Endometrial microvascular endothelial cells (primary cell): ENCODE results near the gene TUBGCP3. TPM values are rescaled to one million over a fixed set of nuclear protein-coding genes. Genes with fewer than 3 reads are reported as not detected.

Source experiments
- in situ Hi-C: cut with HindIII; loops from 2 replicates; pipeline ENCODE4 v1.10.0; 2017; ENCODE audit warnings: low sequenced_read_pairs, low pct_unique_long_range_greater_than_20kb; ENCODE audit errors: inconsistent ontology term
- total RNA-seq: library from RNA; depleted of rRNA; stranded (reverse); fragments of >200 nt; gene quantifications from one replicate; pipeline ENCODE4 v1.2.3, GENCODE V29; 2015; ENCODE audit errors: inconsistent ontology term

TUBGCP3 gene
- total RNA-seq, 1 donor from 2014 or later = 32.2 TPM

DNA sequence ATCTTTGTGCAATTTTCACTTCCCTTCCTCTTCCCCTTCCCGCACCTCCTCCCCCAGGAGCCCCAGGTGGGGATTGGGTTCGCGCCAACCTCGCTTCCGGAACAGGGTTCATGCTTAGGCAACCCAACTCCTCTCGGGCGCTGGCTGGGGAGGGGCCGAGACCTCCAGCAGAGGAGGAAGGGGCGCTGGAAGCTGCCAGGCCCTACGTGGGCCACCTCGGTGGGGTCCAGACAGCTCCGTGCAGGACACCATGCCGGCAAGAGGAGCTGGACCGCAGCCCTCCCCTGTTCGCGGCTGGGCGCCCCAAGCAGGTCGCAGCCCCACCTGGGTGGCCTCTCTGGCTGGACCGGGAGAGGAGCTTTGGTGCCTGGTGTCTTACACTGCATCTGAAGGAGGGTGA is 120.7 kb downstream of the TUBGCP3 start:
- in situ Hi-C loops = no loop called here

DNA sequence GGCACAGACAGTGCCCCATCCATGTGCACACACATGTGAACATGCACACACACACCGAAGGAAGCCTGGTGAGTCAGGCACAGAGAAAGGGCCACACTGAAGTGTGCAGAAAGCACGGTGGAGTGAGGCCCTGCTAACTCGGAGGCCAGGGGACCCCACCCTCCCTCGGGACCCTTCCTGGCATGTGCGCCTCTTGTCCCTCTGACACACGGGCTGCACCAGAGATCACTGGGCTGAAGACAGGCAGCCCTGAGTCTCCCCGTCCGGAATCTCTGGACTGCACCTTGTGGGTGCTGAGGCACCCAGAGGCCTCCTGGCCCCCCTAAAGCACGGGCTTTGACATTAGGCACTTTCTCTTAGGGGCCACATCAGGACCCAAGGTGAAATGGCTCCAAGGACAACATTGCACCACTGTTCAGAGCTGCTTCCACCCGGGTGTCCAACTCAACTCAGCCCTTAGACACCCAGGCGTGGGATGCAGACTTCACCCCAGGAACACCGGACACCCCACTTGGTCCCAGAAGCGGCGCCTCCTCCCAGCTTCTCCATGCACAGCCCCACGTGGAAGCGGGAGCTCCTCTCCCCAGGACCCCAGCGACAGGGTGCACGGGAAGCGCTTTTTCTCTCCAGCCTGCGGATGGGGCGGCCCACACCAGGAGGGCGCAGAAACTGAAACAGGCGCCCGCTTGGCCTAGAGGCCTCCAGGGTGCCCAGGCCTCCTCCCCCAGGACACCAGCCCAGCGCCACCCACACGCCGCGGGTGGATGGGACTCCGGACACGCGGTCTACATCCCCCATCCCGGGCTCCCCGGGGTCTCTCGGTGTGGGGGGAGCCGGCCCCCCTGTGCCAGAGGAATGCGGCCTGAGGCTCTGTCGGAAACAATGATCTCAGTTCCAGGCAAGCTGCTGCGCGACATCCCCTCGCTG is 121.6 kb downstream of the TUBGCP3 start:
- in situ Hi-C loops = no loop called here

DNA sequence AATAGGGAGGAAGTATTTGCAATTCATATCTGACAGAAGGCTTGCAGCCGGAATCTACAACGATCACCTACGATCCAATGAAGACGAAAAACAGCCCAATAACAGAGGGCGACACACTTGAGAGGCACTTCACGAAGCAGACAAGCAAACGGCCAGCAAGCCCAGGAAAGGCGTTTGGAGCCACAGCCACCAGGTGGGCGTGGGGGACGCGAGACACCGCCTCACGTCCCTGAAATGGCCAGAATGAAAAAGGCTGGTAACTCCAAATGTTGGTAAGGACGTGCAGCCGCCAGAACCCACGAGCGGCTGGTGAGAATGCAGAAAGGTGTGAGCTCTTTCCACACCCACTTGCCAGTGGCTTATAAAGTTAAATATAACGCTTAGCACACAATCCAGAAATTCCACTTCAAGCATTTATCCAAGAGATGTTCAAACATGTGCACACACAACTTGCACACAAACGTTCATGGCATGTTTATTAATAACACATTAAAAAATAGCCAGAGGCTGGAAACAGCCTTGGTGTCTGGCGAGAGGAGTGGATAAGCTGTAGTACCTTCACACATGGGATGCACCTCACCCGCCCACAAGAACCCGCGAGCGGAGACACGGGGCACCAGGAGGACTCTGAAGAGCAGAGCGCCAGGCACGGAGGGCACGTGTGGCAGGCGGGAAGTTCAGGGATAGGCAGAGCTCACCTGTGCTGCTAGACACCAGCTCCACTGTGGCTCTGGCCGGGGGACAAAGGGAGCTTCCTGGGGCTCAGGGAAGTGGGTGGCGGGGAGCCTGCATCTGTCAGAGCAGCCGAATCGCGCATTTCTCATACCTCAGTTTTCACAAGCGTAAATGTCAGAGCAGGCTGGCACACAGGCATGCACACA is 122.5 kb downstream of the TUBGCP3 start:
- in situ Hi-C loops = no loop called here

- in situ Hi-C loops = no loop called here
Observed at GRCh38 chr13:112464720-112465119, 123.2 kb downstream of the TUBGCP3 start.

- in situ Hi-C loops = no loop called here
Observed at GRCh38 chr13:112462408-112462807, 125.5 kb downstream of the TUBGCP3 start.

DNA sequence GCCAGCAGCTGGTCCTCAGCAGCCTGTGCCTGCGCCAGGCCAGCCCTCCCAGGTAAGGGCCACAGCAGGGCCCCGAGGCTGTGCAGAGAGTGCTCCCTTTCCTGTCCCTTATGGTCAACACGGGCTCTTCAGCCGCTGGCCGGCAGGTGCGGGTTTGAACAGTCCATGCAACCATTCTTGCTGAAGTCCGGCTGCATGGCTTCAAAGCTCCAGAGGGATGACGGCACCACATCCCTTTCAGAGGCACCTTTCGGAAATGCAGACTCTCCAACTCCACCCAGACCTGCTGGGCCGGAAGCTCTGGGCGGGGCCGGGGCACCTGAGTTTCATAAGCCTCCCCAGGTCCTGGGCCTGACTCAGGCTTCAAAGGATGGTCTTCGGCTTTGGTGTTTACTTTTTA is 130.5 kb downstream of the TUBGCP3 start:
- in situ Hi-C loops = no loop called here

DNA sequence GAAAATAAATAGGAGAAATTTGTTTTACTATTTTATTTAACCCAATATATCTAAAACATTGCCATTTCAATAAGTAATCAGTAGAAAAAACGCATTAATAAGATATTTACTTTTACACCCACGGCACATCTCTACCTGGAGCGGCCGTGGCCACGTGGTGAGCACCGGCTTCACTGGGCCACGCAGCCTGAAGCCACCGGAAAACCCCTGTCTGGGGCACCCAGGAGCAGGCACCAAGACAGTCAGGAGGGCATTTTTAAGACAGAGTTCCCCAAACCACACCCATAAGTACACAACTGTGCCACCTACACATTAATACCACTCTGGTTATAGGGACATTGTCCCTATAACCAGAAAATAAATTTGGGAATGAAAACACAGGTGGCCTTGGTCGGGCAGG is 130.9 kb downstream of the TUBGCP3 start:
- in situ Hi-C loops = no loop called here

DNA sequence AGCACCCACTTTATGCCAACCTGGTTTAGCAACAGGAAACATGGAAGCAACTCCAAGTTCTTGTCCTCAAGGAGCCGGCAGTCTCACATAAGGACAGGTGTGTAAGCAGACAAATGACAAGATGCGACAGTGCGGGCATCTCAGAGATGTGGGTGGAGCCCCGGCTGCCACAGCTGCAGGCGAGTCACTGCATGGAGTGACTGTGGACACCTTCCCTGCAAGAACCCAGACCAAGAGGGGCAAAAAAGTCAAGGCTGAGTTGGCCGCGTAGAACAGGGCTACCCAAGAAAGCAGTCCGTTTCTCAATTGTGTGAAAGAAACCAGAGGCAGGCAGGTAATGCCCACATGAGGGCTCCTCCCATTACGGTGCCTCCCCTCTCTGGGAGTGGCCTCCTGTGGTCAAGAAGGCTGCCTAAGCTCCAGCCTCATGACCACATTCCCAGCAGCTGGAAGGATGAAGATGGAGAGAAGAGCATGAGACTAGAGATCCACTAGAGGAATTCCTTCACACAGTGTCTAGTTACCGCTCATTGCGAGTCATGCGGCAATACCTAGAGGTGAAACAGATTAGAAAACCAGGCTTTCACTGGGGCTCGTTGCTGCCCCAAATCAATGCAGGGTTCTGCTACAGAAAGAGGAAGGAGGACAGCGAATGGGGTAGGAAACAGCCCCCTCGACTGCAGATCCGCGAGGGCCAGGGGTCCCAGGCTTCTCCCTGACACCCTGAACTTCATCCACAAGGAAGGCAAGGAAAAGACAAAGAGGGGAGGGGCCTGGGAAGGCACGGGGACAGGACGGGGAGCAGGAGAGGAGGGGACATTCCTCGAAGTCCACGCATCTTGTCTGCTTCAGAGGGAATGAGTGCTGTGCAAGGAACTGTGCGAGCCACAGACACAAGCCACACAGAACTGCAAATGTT is 131.6 kb downstream of the TUBGCP3 start:
- in situ Hi-C loops = no loop called here

DNA sequence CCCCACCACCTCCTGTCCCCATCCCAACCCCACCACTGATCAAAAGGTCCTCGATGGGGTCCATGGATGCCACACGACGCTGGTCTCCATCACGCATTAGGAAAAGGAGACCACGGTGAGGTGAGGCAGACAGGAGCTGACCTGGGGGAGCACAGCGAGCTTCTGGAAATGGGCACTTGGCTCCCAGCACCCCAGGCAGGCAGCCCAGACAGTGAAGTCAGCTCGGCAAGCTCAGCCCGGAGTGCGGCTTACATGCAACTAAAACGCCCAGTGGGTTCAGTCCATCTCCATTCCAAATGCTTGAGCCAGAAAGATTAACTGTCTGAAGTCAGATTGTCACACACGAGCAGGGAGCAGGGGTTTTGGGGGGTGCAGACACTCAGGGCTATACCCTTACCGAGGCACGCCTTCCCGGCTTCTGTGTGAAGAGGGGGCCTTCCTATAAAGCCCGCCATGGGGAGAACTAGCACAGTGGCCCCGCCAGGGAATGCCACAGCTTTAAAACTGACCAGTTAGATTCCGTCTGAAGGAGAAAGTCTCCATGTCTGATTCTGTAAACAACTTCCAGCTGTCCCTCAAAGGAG is 132.4 kb downstream of the TUBGCP3 start:
- in situ Hi-C loops = no loop called here

DNA sequence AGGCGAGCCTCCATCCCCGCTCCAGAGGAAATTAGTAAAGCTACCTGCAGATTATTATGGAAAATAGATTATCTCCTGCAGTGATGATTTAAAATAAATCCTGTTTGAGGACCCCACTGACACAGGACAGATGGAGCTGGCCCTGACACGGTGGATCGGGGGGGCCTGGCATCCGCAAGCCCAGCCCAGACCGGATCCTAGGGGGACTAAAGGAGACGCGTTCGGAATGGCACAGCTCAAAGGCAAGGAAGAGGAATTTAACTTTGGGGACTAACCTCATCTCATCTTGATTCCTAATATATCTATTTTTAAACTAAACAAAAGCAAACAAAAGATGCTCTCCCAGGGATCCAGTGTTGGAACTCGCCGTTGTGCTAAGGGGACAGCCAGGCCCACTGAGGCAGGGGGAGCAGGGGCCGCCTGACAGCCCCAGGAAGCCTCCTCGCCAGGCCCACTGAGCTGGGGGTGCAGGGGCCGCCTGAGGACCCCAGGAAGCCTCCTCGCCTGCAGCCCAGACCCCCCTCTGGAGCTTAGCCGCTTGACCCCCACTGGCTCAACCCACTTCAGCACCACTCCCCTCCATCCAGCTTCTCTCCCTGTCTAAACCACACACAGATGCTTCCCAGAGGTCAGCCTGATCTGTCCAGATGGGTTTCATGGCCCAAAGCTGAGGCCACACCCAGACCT is 133.2 kb downstream of the TUBGCP3 start:
- in situ Hi-C loops = no loop called here

DNA sequence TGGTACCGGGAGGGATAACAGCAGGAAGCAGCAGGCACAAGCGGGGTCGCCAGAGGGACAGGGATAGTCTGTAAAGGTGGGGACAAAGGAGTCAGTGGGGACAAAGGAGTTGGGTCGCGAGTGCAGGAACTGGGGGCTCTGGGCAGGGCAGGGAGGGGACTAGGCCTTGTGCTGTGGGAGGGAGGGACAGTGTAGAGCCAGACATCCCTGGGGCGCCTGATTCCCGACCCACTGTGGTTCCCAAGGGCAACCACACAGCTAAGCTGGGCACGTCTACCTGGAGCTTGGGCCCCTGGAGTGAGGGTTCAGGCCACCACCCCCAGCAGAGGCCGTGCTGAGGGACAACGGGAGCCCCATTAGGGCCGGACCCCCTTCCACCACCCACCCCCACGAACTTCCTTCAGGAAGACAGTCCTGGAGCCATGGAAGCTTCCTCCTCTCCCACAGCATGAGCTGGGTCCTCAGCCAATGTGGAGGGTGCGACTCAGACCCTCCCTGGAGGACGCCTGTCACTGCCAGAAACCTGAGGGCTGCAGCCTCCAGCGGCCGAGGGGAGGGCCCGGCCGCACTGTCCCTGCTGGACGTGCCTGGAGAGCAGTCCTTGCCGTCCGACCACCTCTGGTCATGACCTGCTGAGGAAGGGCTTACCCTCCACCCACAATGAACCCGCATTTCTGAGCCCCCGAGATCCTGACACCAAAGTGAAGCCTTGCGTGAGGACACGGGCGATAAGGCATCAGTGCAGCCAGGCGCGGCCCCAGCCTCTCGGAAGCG is 133.9 kb downstream of the TUBGCP3 start:
- in situ Hi-C loops = no loop called here

GRCh38 chr13:112453207-112453829 is 134.6 kb downstream of the TUBGCP3 start:
- in situ Hi-C loops = no loop called here

- in situ Hi-C loops = no loop called here
Observed at GRCh38 chr13:112452380-112453206, 135.4 kb downstream of the TUBGCP3 start.

- in situ Hi-C loops = no loop called here
Observed at GRCh38 chr13:112451512-112452379, 136.2 kb downstream of the TUBGCP3 start.

DNA sequence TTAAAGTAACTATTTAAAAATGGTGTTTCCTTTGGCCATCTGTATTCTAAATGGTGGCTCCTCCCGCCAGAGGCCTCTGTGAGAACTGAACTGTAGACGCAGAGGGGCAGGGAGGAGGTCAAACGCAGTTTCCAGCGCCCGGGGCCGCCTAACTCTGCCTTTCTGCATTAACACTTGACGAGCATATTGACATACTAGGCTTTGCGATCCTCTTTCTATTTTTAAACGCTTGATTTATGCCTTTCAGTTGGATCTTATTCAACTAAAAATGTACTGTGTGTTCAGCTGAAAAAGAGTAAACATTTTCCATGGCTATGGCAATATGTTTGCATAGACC is 137.1 kb downstream of the TUBGCP3 start:
- in situ Hi-C loops = no loop called here
